ENCODE measurements around the gene MSANTD1.

GRCh38 chr4:3283483-3283882 lies 34.5 kb downstream of the MSANTD1 start:
- TF ChIP-seq ZNF274 (IDR thresholded peaks at IDR 0.05; ENCODE audit: low read depth, low read length) (no peak), YY1 (IDR thresholded peaks at IDR 0.05; ENCODE audit: insufficient read depth, insufficient read length) (no peak)
